ENCODE measurements around the gene MARCKSL1.

MARCKSL1 gene

GRCh38 chr1:32335790-32336590 is at the start of gene MARCKSL1:
TSS of gene MARCKSL1 (minus strand) at chr1:32336233. CDS start at chr1:32336033, 200 bp downstream.
- no peaks in the 10 kb centered on the region for H3K9me3 ChIP-seq (ENCODE audit: low read depth, low read length)
- H3K4me3 ChIP-seq, result peak within 1 kb of the TSS; percentile 83
- no peak for TF ChIP-seq FOXP2 (optimal IDR thresholded peaks at IDR 0.05; ENCODE audit: control extremely low read depth, extremely low read length, insufficient read depth)
- peak; percentile 95 for TF ChIP-seq POLR2AphosphoS5 (IDR thresholded peaks at IDR 0.05; ENCODE audit: borderline replicate concordance, low read depth, low read length)
- H3K36me3 ChIP-seq (ENCODE audit: insufficient read depth, low read length), result peaks cover 41% of the 10 kb centered on the region
- no peak for DNase-seq (ENCODE audit: low read depth, low spot score)
- H3K9ac ChIP-seq (ENCODE audit: insufficient read length), result peak within 1 kb of the TSS; percentile 95
- peak within 1 kb of the TSS; percentile 84 for H3K27ac ChIP-seq

GRCh38 chr1:32380057-32380456 is 44.0 kb upstream of the MARCKSL1 start:
- no peak for TF ChIP-seq POLR2AphosphoS5 (IDR thresholded peaks at IDR 0.05; ENCODE audit: borderline replicate concordance, low read depth, low read length)
- TF ChIP-seq EZH2 (IDR thresholded peaks at IDR 0.05), result no peak
- no peak for TF ChIP-seq FOXP2 (optimal IDR thresholded peaks at IDR 0.05; ENCODE audit: control extremely low read depth, extremely low read length, insufficient read depth)
- DNase-seq (ENCODE audit: low read depth, low spot score), result no peak
- Histone ChIP-seq H3K27ac (no peak overlapping the region), H3K4me3 (no peak overlapping the region), H3K36me3 (ENCODE audit: insufficient read depth, low read length) (peaks cover 87% of the 10 kb centered on the region), H3K9ac (ENCODE audit: insufficient read length) (no peak overlapping the region), H3K9me3 (ENCODE audit: low read depth, low read length) (no peaks in the 10 kb centered on the region)

- H3K4me3 ChIP-seq, result no peak overlapping the region
- H3K9ac ChIP-seq (ENCODE audit: insufficient read length), result no peak overlapping the region
- no peaks in the 10 kb centered on the region for H3K9me3 ChIP-seq (ENCODE audit: low read depth, low read length)
- DNase-seq (ENCODE audit: low read depth, low spot score), result no peak
- no peak for TF ChIP-seq POLR2AphosphoS5 (IDR thresholded peaks at IDR 0.05; ENCODE audit: borderline replicate concordance, low read depth, low read length)
- TF ChIP-seq FOXP2 (optimal IDR thresholded peaks at IDR 0.05; ENCODE audit: control extremely low read depth, extremely low read length, insufficient read depth), result no peak
- no peak for TF ChIP-seq EZH2 (IDR thresholded peaks at IDR 0.05)
- H3K36me3 ChIP-seq (ENCODE audit: insufficient read depth, low read length), result peaks cover 70% of the 10 kb centered on the region
- no peak overlapping the region for H3K27ac ChIP-seq
Measured at GRCh38 chr1:32377541-32378220, 41.6 kb upstream of the MARCKSL1 start.

- no peak overlapping the region for H3K27ac ChIP-seq
- no peak overlapping the region for H3K9ac ChIP-seq (ENCODE audit: insufficient read length)
- DNase-seq (ENCODE audit: low read depth, low spot score), result no peak
- no peak overlapping the region for H3K4me3 ChIP-seq
- H3K36me3 ChIP-seq (ENCODE audit: insufficient read depth, low read length), result peaks cover 68% of the 10 kb centered on the region
- no peaks in the 10 kb centered on the region for H3K9me3 ChIP-seq (ENCODE audit: low read depth, low read length)
- no peak for TF ChIP-seq POLR2AphosphoS5 (IDR thresholded peaks at IDR 0.05; ENCODE audit: borderline replicate concordance, low read depth, low read length)
- TF ChIP-seq FOXP2 (optimal IDR thresholded peaks at IDR 0.05; ENCODE audit: control extremely low read depth, extremely low read length, insufficient read depth), result no peak
- no peak for TF ChIP-seq EZH2 (IDR thresholded peaks at IDR 0.05)
Measured at GRCh38 chr1:32376199-32376598, 40.2 kb upstream of the MARCKSL1 start.

- Histone ChIP-seq H3K9me3 (ENCODE audit: low read depth, low read length) (no peaks in the 10 kb centered on the region), H3K36me3 (ENCODE audit: insufficient read depth, low read length) (peaks cover 53% of the 10 kb centered on the region), H3K4me3 (no peak overlapping the region), H3K27ac (no peak overlapping the region), H3K9ac (ENCODE audit: insufficient read length) (no peak overlapping the region)
- TF ChIP-seq POLR2AphosphoS5 (IDR thresholded peaks at IDR 0.05; ENCODE audit: borderline replicate concordance, low read depth, low read length) (no peak), FOXP2 (optimal IDR thresholded peaks at IDR 0.05; ENCODE audit: control extremely low read depth, extremely low read length, insufficient read depth) (no peak), EZH2 (IDR thresholded peaks at IDR 0.05) (no peak)
- DNase-seq (ENCODE audit: low read depth, low spot score), result no peak
Measured at GRCh38 chr1:32373996-32374592, 38.1 kb upstream of the MARCKSL1 start.

GRCh38 chr1:32372149-32372756 is 36.2 kb upstream of the MARCKSL1 start:
- TF ChIP-seq POLR2AphosphoS5 (IDR thresholded peaks at IDR 0.05; ENCODE audit: borderline replicate concordance, low read depth, low read length), result no peak
- TF ChIP-seq EZH2 (IDR thresholded peaks at IDR 0.05), result no peak
- no peak for TF ChIP-seq FOXP2 (optimal IDR thresholded peaks at IDR 0.05; ENCODE audit: control extremely low read depth, extremely low read length, insufficient read depth)
- DNase-seq (ENCODE audit: low read depth, low spot score), result no peak
- Histone ChIP-seq H3K27ac (no peak overlapping the region), H3K9ac (ENCODE audit: insufficient read length) (no peak overlapping the region), H3K4me3 (no peak overlapping the region), H3K9me3 (ENCODE audit: low read depth, low read length) (no peaks in the 10 kb centered on the region), H3K36me3 (ENCODE audit: insufficient read depth, low read length) (peaks cover 42% of the 10 kb centered on the region)

- DNase-seq (ENCODE audit: low read depth, low spot score), result no peak
- Histone ChIP-seq H3K36me3 (ENCODE audit: insufficient read depth, low read length) (peaks cover 25% of the 10 kb centered on the region; the same call in 1 of the 2 replicates), H3K9me3 (ENCODE audit: low read depth, low read length) (no peaks in the 10 kb centered on the region), H3K4me3 (no peak overlapping the region), H3K27ac (no peak overlapping the region), H3K9ac (ENCODE audit: insufficient read length) (no peak overlapping the region)
- no peak for TF ChIP-seq FOXP2 (optimal IDR thresholded peaks at IDR 0.05; ENCODE audit: control extremely low read depth, extremely low read length, insufficient read depth)
- TF ChIP-seq POLR2AphosphoS5 (IDR thresholded peaks at IDR 0.05; ENCODE audit: borderline replicate concordance, low read depth, low read length), result no peak
- no peak for TF ChIP-seq EZH2 (IDR thresholded peaks at IDR 0.05)
Measured at GRCh38 chr1:32367912-32368635, 32.0 kb upstream of the MARCKSL1 start.

Data from SK-N-MC (cell line).